H1 (cell line): ENCODE data around the gene FCRL6. TPM values are rescaled to one million over a fixed set of nuclear protein-coding genes. Genes with fewer than 3 reads are reported as not detected.

Source experiments
- CTCF ChIA-PET: fragments of 300-600 bp; sonication (Branson Sonifier 250); formaldehyde crosslinking; loops from one replicate; lab custom pipeline; 2021; ENCODE audit not compliant: partially characterized antibody; lab: Charles Lee
- POLR2A ChIA-PET: fragments of 300-600 bp; sonication (Branson Sonifier 250); formaldehyde crosslinking; loops from one replicate; lab custom pipeline; 2021; ENCODE audit warnings: inconsistent platforms; ENCODE audit not compliant: partially characterized antibody; lab: Charles Lee
- DNase-seq, 2 experiments: peaks; one replicate each; pipeline versions ENCODE4 v3.0.0 to v3.0.0-alpha.2; 2010 to 2022; ENCODE audit warnings: low spot score in 2 of 2, low read depth in 1 of 2, mixed read lengths in 1 of 2
- FAIRE-seq: peaks from 2 replicates; lab custom pipeline; 2011; peaks lifted over from hg19 to GRCh38; lab: Jason Lieb, UNC
- H2AFZ ChIP-seq: 2 replicates; pipeline ENCODE4 v1.8.1; 2012; ENCODE audit warnings: low read length, inconsistent platforms
- H2AK5ac ChIP-seq: 2 replicates; pipeline ENCODE4 v1.6.1; 2013; ENCODE audit warnings: low read depth, low read length
- H2BK120ac ChIP-seq: replicated peaks from 2 replicates; pipeline ENCODE3; 2013; ENCODE audit warnings: low read depth, low read length, inconsistent platforms
- H2BK12ac ChIP-seq: 2 replicates; pipeline ENCODE4 v1.6.1; 2013; ENCODE audit warnings: low read depth, low read length
- H2BK15ac ChIP-seq: 2 replicates; pipeline ENCODE4 v1.6.1; 2013; ENCODE audit warnings: low read length
- H2BK20ac ChIP-seq: 2 replicates; pipeline ENCODE4 v1.6.1; 2013; ENCODE audit warnings: low read length
- H2BK5ac ChIP-seq: 2 replicates; pipeline ENCODE4 v1.6.1; 2013; ENCODE audit warnings: low read depth, low read length
- H3K14ac ChIP-seq: 2 replicates; pipeline ENCODE4 v1.6.1; 2013; ENCODE audit warnings: inconsistent platforms; ENCODE audit not compliant: insufficient read length
- H3K18ac ChIP-seq: 2 replicates; pipeline ENCODE4 v1.6.1; 2013; ENCODE audit warnings: low read length; ENCODE audit errors: extremely low read depth
- H3K23ac ChIP-seq: 2 replicates; pipeline ENCODE4 v1.6.1; 2013; ENCODE audit warnings: inconsistent platforms; ENCODE audit not compliant: insufficient read length
- H3K23me2 ChIP-seq: 2 replicates; pipeline ENCODE4 v1.6.1; 2013; ENCODE audit warnings: low read depth, low read length
- H3K27ac ChIP-seq: 2 replicates; pipeline ENCODE4 v1.6.1; 2011; ENCODE audit warnings: low read depth, low read length, inconsistent platforms
- H3K27me3 ChIP-seq, 4 experiments: replicated peaks in 1 of 4; 1 replicate in 1 of 4; 2 replicates in 3 of 4; pipeline versions ENCODE4 v1.6.1 to v1.8.1; 2011 to 2013; ENCODE audit warnings: low read length in 3 of 4, mild to moderate bottlenecking in 3 of 4, inconsistent platforms in 2 of 4, mixed read lengths in 2 of 4, moderate library complexity in 1 of 4; ENCODE audit not compliant: control insufficient read depth in 3 of 4, insufficient read depth in 3 of 4; ENCODE audit errors: extremely low read depth in 1 of 4
- H3K36me3 ChIP-seq, 4 experiments: 2 replicates each; pipeline versions ENCODE4 v1.6.1 to v1.8.1; 2011 to 2013; ENCODE audit warnings: mild to moderate bottlenecking in 4 of 4, low read length in 3 of 4, moderate library complexity in 2 of 4, control low read depth in 1 of 4, inconsistent platforms in 1 of 4; ENCODE audit not compliant: insufficient read depth in 4 of 4, control insufficient read depth in 2 of 4
- H3K4ac ChIP-seq: replicated peaks from 2 replicates; pipeline ENCODE3; 2013; ENCODE audit warnings: low read length, low read depth, mixed read lengths, inconsistent platforms; ENCODE audit not compliant: insufficient read length
- H3K4me1 ChIP-seq, 4 experiments: replicated peaks in 1 of 4; 1 replicate in 1 of 4; 2 replicates in 3 of 4; pipeline versions ENCODE4 v1.6.1 to v1.8.1; 2011 to 2013; ENCODE audit warnings: low read length in 3 of 4, inconsistent platforms in 2 of 4, mixed read lengths in 1 of 4; ENCODE audit not compliant: insufficient read depth in 4 of 4, control insufficient read depth in 3 of 4
- H3K4me2 ChIP-seq, 2 experiments: 2 replicates each; pipeline versions ENCODE4 v1.6.1 to v1.8.1; 2011 to 2013; ENCODE audit warnings: low read depth in 2 of 2, low read length in 2 of 2, control low read depth in 1 of 2, inconsistent platforms in 1 of 2, mild to moderate bottlenecking in 1 of 2; ENCODE audit not compliant: insufficient read depth in 1 of 2
- H3K4me3 ChIP-seq, 4 experiments: fragments of 200-600, 300-600 bp in 1 of 4; sonication (generic), shearing (Covaris generic), sonication (Bioruptor Twin) in 1 of 4; 2 replicates each; pipeline versions ENCODE4 v1.5.1 to v1.8.1; 2011 to 2016; ENCODE audit warnings: low read length in 4 of 4, low read depth in 3 of 4, control low read depth in 2 of 4, inconsistent platforms in 2 of 4, mild to moderate bottlenecking in 2 of 4, mixed read lengths in 1 of 4, moderate library complexity in 1 of 4; ENCODE audit not compliant: insufficient read depth in 2 of 4; ENCODE audit errors: extremely low read depth in 1 of 4
- H3K56ac ChIP-seq: replicated peaks from 2 replicates; pipeline ENCODE3; 2013; ENCODE audit warnings: low read depth, mild to moderate bottlenecking, mixed read lengths, low read length, inconsistent platforms; ENCODE audit not compliant: insufficient read length
- H3K79me1 ChIP-seq: 2 replicates; pipeline ENCODE4 v1.6.1; 2013; ENCODE audit warnings: low read depth, low read length, control low read depth
- H3K79me2 ChIP-seq, 2 experiments: 2 replicates each; pipeline versions ENCODE4 v1.6.1 to v1.8.1; 2012 to 2013; ENCODE audit warnings: low read length in 2 of 2, mild to moderate bottlenecking in 2 of 2, inconsistent platforms in 1 of 2; ENCODE audit not compliant: insufficient read depth in 2 of 2, control insufficient read depth in 1 of 2
- H3K9ac ChIP-seq, 4 experiments: replicated peaks in 1 of 4; 1 replicate in 1 of 4; 2 replicates in 3 of 4; pipeline versions ENCODE4 v1.6.1 to v1.8.1; 2011 to 2013; ENCODE audit warnings: low read depth in 3 of 4, low read length in 3 of 4, control low read depth in 2 of 4, mild to moderate bottlenecking in 2 of 4, moderate library complexity in 2 of 4, inconsistent platforms in 1 of 4; ENCODE audit errors: extremely low read depth in 1 of 4
- H3K9me3 ChIP-seq, 2 experiments: 2 replicates each; pipeline versions ENCODE4 v1.6.1 to v1.8.1; 2012 to 2013; ENCODE audit warnings: mild to moderate bottlenecking in 2 of 2, moderate library complexity in 2 of 2, control low read depth in 1 of 2, inconsistent platforms in 1 of 2, low read depth in 1 of 2, low read length in 1 of 2, mixed read lengths in 1 of 2; ENCODE audit not compliant: insufficient read depth in 2 of 2
- H4K20me1 ChIP-seq, 2 experiments: replicated peaks in 1 of 2; 2 replicates each; pipeline versions ENCODE3 to v1.8.1; 2011 to 2013; ENCODE audit warnings: inconsistent platforms in 2 of 2, low read length in 2 of 2, mild to moderate bottlenecking in 1 of 2; ENCODE audit not compliant: insufficient read depth in 2 of 2, control insufficient read depth in 1 of 2
- H4K5ac ChIP-seq: 2 replicates; pipeline ENCODE4 v1.6.1; 2013; ENCODE audit warnings: low read length, low read depth, mixed read lengths, inconsistent platforms; ENCODE audit not compliant: insufficient read length
- H4K8ac ChIP-seq: 2 replicates; pipeline ENCODE4 v1.8.0; 2013; ENCODE audit warnings: mild to moderate bottlenecking, moderate library complexity, low read length, inconsistent platforms; ENCODE audit not compliant: insufficient read depth; ENCODE audit errors: extremely low read depth
- H4K91ac ChIP-seq: replicated peaks from 2 replicates; pipeline ENCODE3; 2013; ENCODE audit warnings: low read length, mixed read lengths, inconsistent platforms; ENCODE audit not compliant: insufficient read length
- KDM5A ChIP-seq: fragments of 200-600 bp; IDR thresholded peaks from 2 replicates; pipeline ENCODE4 v1.7.1; 2012; ENCODE audit warnings: mild to moderate bottlenecking, low read length, inconsistent platforms, mixed read lengths
- RXRA ChIP-seq: IDR thresholded peaks from 2 replicates; pipeline ENCODE4 v1.6.1; 2011; ENCODE audit warnings: low read depth, mild to moderate bottlenecking, low read length, moderate library complexity; ENCODE audit not compliant: insufficient read depth
- WGBS, 2 experiments: shearing (Covaris generic) in 1 of 2; methylation state at CpG; one replicate each; pipeline versions ENCODE4 v1.1.6 to v1.1.7; 2013 to 2015; ENCODE audit warnings: low lambda C conversion rate in 2 of 2, mixed read lengths in 2 of 2, inconsistent platforms in 1 of 2, low coverage in 1 of 2, missing lambda C conversion rate in 1 of 2; ENCODE audit not compliant: insufficient replicate concordance in 2 of 2, insufficient coverage in 1 of 2, insufficient read length in 1 of 2; ENCODE audit errors: extremely low coverage in 1 of 2, missing lambda C conversion rate in 1 of 2; 5-methylcytosine and 5-hydroxymethylcytosine counted together
- polyA plus RNA-seq, 7 experiments: library from polyadenylated mRNA; depleted of rRNA in 3 of 7; stranded (reverse) in 5 of 7; unstranded in 2 of 7; fragments of >200 nt in 5 of 7; fragments of 200-250 nt in 2 of 7; gene quantifications; 1 replicate in 5 of 7; 2 replicates in 1 of 7; 4 replicates in 1 of 7; pipeline versions ENCODE4 v1.2.1 to v1.2.3, GENCODE V29; 2011 to 2013; ENCODE audit warnings: missing spikeins in 2 of 7, mixed read lengths in 2 of 7
- total RNA-seq: library from RNA; stranded (reverse); fragmentation: NEBNext Ultra II Directional; extraction: Animal tissue kit (Norgen Biotek cat#: 25700); gene quantifications from 2 replicates; pipeline ENCODE4 v1.2.1, GENCODE V29; 2021

Gene FCRL6
- total and polyA plus RNA-seq, 2 of the 8 experiments (the other 6 are each of a cell fraction or from before 2014, with no cell fraction given): not detected

DNA sequence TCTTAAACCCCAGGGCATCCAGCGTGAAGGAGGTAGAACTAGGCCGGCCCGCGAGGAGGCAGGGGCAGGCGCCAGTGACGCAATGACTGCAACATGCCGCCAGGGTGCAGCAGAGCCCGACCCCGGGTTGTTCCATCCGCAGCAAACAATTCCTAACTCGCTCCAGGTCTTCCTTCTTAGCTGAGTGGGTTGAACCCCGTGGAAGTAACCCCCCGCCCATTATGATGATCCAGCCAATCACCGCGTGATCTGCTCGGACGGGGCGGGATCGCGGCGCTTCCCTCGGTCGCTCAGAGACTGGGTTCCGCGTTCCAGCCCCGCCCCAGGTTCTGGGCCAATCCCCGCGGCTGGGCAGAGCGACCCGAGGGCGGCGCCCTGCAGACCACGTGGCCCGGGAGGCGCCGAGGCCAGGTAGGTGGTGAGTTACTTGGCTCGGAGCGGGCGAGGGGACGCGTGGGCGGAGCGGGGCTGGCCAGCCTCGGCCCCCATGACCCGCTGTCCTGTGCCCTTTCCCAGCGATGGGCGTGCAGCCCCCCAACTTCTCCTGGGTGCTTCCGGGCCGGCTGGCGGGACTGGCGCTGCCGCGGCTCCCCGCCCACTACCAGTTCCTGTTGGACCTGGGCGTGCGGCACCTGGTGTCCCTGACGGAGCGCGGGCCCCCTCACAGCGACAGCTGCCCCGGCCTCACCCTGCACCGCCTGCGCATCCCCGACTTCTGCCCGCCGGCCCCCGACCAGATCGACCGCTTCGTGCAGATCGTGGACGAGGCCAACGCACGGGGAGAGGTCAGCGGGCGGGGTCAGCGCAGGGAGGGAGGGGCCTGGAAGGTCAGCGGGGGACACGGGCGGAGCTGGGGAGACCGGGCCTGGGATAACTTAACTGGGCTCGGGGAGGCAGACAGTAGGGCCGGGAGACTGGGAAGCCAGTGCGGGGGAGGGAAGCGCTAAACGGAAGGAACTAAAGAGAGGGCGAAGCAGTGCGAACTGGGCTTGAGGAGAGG, 21.3 kb upstream of the FCRL6 start, which contains the start of gene DUSP23:
DUSP23 (plus strand) TSS at position 380 of the 1,000 bp plus-strand sequence; CDS start at position 519, 139 bp downstream.
- Histone ChIP-seq H3K14ac (peak within 1 kb of the TSS; percentile 27), H2BK5ac (peak within 1 kb of the TSS; percentile 72; the same call in 1 of the 2 replicates), H4K8ac (peak within 1 kb of the TSS; percentile 63; the same call in 1 of the 2 replicates), H3K23me2 (peaks cover 5% of the 10 kb centered on the region; the same call in 1 of the 2 replicates), H3K79me1 (no peaks in the 10 kb centered on the region), H3K27ac (0 out of 2 replicates have a peak within 1 kb of the TSS, but pooled peaks have one; percentile 48), H3K36me3 (no peaks in the 10 kb centered on the region; a peak in 1 of 8 replicates), H3K4me1 (peaks cover 2 to 13% (median 9%) of the 10 kb centered on the region in 4 experiments; a peak in 4 of 7 replicates), H3K56ac (no peak within 1 kb of the TSS), H4K20me1 (peaks cover 0 to 3% of the 10 kb centered on the region in 2 experiments), H3K9ac (peak within 1 kb of the TSS in 2 of 4 experiments; percentile 7 to 56; a peak in 3 of 7 replicates), H3K79me2 (no peaks in the 10 kb centered on the region), H4K5ac (no peak within 1 kb of the TSS), H2BK120ac (no peak within 1 kb of the TSS), H3K4me2 (peak within 1 kb of the TSS; percentile 72 to 92), H4K91ac (no peak within 1 kb of the TSS), H3K18ac (peak within 1 kb of the TSS; percentile 49; the same call in 1 of the 2 replicates), H2AFZ (no peak within 1 kb of the TSS; the same call in 1 of the 2 replicates), H2BK15ac (no peak within 1 kb of the TSS), H3K27me3 (peaks cover 0 to 2% (median 0%) of the 10 kb centered on the region in 4 experiments; a peak in 1 of 7 replicates), H2AK5ac (no peak within 1 kb of the TSS), H3K23ac (no peak within 1 kb of the TSS), H2BK20ac (no peak within 1 kb of the TSS), H3K4me3 (peak within 1 kb of the TSS; percentile 47 to 80 (median 61)), H3K9me3 (no peaks in the 10 kb centered on the region), H3K4ac (no peak within 1 kb of the TSS), H2BK12ac (peak within 1 kb of the TSS; percentile 21; the same call in 1 of the 2 replicates)
- POLR2A ChIA-PET: interaction anchor here (1.0 to 1.3 kb wide), 4 partner anchors 9 to 165 kb away, joined by 3 to 4 read pairs (median 4); partner anchors contain the start of gene IGSF9
- CTCF ChIA-PET: interaction anchor here (0.6 to 4.4 kb wide), 19 partner anchors 9 to 651 kb away, joined by 3 to 39 read pairs (median 4); no protein-coding TSS in a partner anchor
- DNase-seq (peak; percentile 96), FAIRE-seq (peak; percentile 97)
- WGBS, 2 experiments: 3% methylated on average over 60 of the region's 88 CpGs; no CpG with 5 or more reads in 1 of the 2 experiments
- TF ChIP-seq KDM5A (no peak), RXRA (0 out of 2 replicates have a peak, but pooled peaks have one; percentile 7)
